ENCODE results near the gene MYMK.

- no peak for TF ChIP-seq CTCF (IDR thresholded peaks at IDR 0.05 in 4 of 5, conservative IDR thresholded peaks at IDR 0.05 in 1 of 5)
- no peak for TF ChIP-seq POLR2A (IDR thresholded peaks at IDR 0.05)
These were observed 7.8 kb downstream of the MYMK start for GRCh38 chr9:133516961-133517350.
